Measurements from ENCODE around the gene ZDHHC14.

Gene ZDHHC14

DNA sequence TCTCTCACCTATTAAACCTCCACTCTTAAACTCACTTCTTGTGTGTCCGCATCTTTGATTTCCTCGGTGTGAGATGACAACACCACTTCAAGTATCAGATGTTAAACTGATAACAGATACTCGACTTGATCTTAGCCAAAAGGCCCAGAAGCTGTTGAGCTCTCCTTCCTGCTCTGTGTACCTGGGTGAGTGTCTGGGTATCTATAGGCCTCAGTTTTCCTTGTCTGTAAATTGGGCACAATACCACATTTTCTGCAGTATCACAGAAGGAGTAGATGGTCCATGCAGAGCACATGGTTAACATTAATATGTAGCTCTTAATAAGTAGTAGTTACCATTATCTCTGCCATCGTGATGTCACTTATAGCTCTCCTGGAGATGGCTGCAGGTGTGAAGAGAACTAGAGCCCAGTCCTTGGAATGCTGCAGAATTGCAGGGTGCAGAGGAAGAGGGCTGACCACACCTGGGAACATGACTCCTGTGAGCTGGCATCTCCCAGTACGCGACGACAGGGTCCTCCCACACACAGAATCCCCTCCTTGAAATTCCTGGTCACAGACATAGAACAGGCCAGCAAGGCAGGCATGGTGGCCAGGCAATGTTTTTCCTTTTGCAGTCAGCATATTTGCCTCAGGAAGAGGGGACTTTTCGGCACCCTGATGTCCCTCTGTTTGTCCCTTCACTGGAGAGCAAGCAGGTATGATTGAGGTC, 331.8 kb downstream of the ZDHHC14 start:
- Histone ChIP-seq H3K36me3 (ENCODE audit: low read length) (no peaks in the 10 kb centered on the region), H2AFZ (ENCODE audit: low read depth, low read length, severe bottlenecking) (no peak overlapping the region), H3K27me3 (ENCODE audit: low read length) (no peaks in the 10 kb centered on the region), H3K4me3 (ENCODE audit: insufficient read depth, low read length, poor library complexity, severe bottlenecking) (no peak overlapping the region), H3K79me2 (ENCODE audit: insufficient read depth, low read length) (no peaks in the 10 kb centered on the region), H4K20me1 (ENCODE audit: low read depth, low read length) (no peaks in the 10 kb centered on the region), H3F3A (ENCODE audit: insufficient read depth) (no peaks in the 10 kb centered on the region), H3K9ac (ENCODE audit: low read length) (no peak overlapping the region), H3K4me2 (ENCODE audit: low read depth, low read length, poor library complexity, severe bottlenecking) (no peak overlapping the region), H3K9me3 (ENCODE audit: insufficient read depth, low read length) (no peaks in the 10 kb centered on the region), H3K27ac (ENCODE audit: low read depth, low read length) (no peak overlapping the region), H3K9me2 (replicated peaks; ENCODE audit: insufficient read depth, low read length) (no peaks in the 10 kb centered on the region)
- TF ChIP-seq EZH2phosphoT487 (conservative IDR thresholded peaks at IDR 0.05; ENCODE audit: low read length) (no peak), CTCF (IDR thresholded peaks at IDR 0.05; ENCODE audit: insufficient read depth, low read length, poor library complexity, severe bottlenecking) (no peak)

GRCh38 chr6:157713451-157714152, 332.6 kb downstream of the ZDHHC14 start:
- TF ChIP-seq CTCF (IDR thresholded peaks at IDR 0.05; ENCODE audit: insufficient read depth, low read length, poor library complexity, severe bottlenecking) = no peak
- no peak for TF ChIP-seq EZH2phosphoT487 (conservative IDR thresholded peaks at IDR 0.05; ENCODE audit: low read length)
- Histone ChIP-seq H4K20me1 (ENCODE audit: low read depth, low read length) (no peaks in the 10 kb centered on the region), H3K27me3 (ENCODE audit: low read length) (no peaks in the 10 kb centered on the region), H3K9ac (ENCODE audit: low read length) (no peak overlapping the region), H3K27ac (ENCODE audit: low read depth, low read length) (no peak overlapping the region), H3K9me3 (ENCODE audit: insufficient read depth, low read length) (no peaks in the 10 kb centered on the region), H3F3A (ENCODE audit: insufficient read depth) (no peaks in the 10 kb centered on the region), H3K79me2 (ENCODE audit: insufficient read depth, low read length) (no peaks in the 10 kb centered on the region), H3K9me2 (replicated peaks; ENCODE audit: insufficient read depth, low read length) (no peaks in the 10 kb centered on the region), H3K4me2 (ENCODE audit: low read depth, low read length, poor library complexity, severe bottlenecking) (no peak overlapping the region), H3K4me3 (ENCODE audit: insufficient read depth, low read length, poor library complexity, severe bottlenecking) (no peak overlapping the region), H2AFZ (ENCODE audit: low read depth, low read length, severe bottlenecking) (no peak overlapping the region), H3K36me3 (ENCODE audit: low read length) (no peaks in the 10 kb centered on the region)

DNA sequence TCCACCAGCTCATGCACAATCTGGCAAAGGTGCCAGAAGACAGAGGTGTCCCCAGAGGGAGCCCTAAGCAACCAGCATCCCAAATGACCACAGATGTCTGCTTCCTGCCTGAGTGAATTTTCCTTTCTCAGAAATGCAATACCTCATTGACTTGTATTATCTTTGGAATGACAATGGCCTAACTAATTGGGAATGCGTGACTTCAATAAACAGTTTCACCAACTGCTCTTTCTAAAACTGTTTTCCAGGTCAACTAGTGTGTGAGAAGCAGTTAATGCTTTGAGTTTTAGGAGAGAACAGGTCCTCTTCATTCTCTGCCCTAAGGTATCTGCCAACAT, 333.1 kb downstream of the ZDHHC14 start:
- Histone ChIP-seq H4K20me1 (ENCODE audit: low read depth, low read length) (no peaks in the 10 kb centered on the region), H3K27me3 (ENCODE audit: low read length) (no peaks in the 10 kb centered on the region), H3K9me2 (replicated peaks; ENCODE audit: insufficient read depth, low read length) (no peaks in the 10 kb centered on the region), H2AFZ (ENCODE audit: low read depth, low read length, severe bottlenecking) (no peak overlapping the region), H3K9ac (ENCODE audit: low read length) (no peak overlapping the region), H3K36me3 (ENCODE audit: low read length) (no peaks in the 10 kb centered on the region), H3K4me3 (ENCODE audit: insufficient read depth, low read length, poor library complexity, severe bottlenecking) (no peak overlapping the region), H3K27ac (ENCODE audit: low read depth, low read length) (no peak overlapping the region), H3K9me3 (ENCODE audit: insufficient read depth, low read length) (no peaks in the 10 kb centered on the region), H3K4me2 (ENCODE audit: low read depth, low read length, poor library complexity, severe bottlenecking) (no peak overlapping the region), H3K79me2 (ENCODE audit: insufficient read depth, low read length) (no peaks in the 10 kb centered on the region), H3F3A (ENCODE audit: insufficient read depth) (no peaks in the 10 kb centered on the region)
- TF ChIP-seq CTCF (IDR thresholded peaks at IDR 0.05; ENCODE audit: insufficient read depth, low read length, poor library complexity, severe bottlenecking) (no peak), EZH2phosphoT487 (conservative IDR thresholded peaks at IDR 0.05; ENCODE audit: low read length) (no peak)
